ENCODE measurements around the gene RNF157.
A peak's percentile ranks its signal among the peaks of the same experiment; 100 is the strongest.
"Not testable (repeated sequence)": the region's sequence is repeated elsewhere in the genome, so short reads cannot be mapped to it uniquely, and the experiment has no call there.

RNF157 gene

DNA sequence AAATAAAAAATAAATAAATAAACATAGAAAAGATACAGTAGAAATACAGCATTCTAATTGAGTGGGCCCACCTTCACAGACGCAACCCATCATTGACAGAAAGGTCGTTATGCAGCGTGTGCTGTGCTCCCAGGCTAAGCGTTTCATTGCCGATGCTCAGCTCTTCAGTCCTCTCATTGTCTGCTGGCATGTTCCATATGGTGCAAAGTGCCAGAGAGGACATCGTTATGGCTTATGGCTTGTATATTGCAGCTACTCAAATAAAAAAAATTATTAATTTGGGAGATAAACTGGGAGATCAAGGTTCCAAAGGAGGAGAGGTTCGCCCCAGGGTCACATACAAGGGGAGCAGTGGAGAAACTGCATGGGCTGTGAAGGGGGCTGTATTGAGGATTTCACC lies 13.5 kb upstream of the RNF157 start:
- POLR2A ChIA-PET = no interaction called here
- no peak for DNase-seq (ENCODE audit: low read depth, low spot score)
- H3K4me3 ChIP-seq (ENCODE audit: low read depth, low read length) = no peak overlapping the region
- CTCF ChIA-PET = interaction anchor here (1.1 to 1.5 kb wide), 2 partner anchors 10 to 26 kb away, joined by 3 to 5 read pairs; no protein-coding TSS in a partner anchor
- TF ChIP-seq, protein P1, sequence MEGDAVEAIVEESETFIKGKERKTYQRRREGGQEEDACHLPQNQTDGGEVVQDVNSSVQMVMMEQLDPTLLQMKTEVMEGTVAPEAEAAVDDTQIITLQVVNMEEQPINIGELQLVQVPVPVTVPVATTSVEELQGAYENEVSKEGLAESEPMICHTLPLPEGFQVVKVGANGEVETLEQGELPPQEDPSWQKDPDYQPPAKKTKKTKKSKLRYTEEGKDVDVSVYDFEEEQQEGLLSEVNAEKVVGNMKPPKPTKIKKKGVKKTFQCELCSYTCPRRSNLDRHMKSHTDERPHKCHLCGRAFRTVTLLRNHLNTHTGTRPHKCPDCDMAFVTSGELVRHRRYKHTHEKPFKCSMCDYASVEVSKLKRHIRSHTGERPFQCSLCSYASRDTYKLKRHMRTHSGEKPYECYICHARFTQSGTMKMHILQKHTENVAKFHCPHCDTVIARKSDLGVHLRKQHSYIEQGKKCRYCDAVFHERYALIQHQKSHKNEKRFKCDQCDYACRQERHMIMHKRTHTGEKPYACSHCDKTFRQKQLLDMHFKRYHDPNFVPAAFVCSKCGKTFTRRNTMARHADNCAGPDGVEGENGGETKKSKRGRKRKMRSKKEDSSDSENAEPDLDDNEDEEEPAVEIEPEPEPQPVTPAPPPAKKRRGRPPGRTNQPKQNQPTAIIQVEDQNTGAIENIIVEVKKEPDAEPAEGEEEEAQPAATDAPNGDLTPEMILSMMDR (IDR thresholded peaks at IDR 0.05; ENCODE audit: insufficient read depth, low read length, missing control alignments) = no peak

GRCh38 chr17:76252967-76253766 lies 12.9 kb upstream of the RNF157 start:
- DNase-seq (ENCODE audit: low read depth, low spot score); H3K4me3 ChIP-seq (ENCODE audit: low read depth, low read length); POLR2A ChIA-PET: not testable (repeated sequence)
- CTCF ChIA-PET = interaction anchor here (1.5 kb wide), 1 partner anchor 27 kb away, joined by 5 read pairs; no protein-coding TSS in a partner anchor

GRCh38 chr17:76252040-76252954 lies 12.0 kb upstream of the RNF157 start:
- TF ChIP-seq, protein P1 (IDR thresholded peaks at IDR 0.05; ENCODE audit: insufficient read depth, low read length, missing control alignments) = no peak
- no peak overlapping the region for H3K4me3 ChIP-seq (ENCODE audit: low read depth, low read length)
- POLR2A ChIA-PET = interaction anchor here (1.1 kb wide), 1 partner anchor 13 kb away, joined by 3 read pairs; the partner anchor contains the start of gene UBALD2
- DNase-seq (ENCODE audit: low read depth, low spot score) = no peak
- CTCF ChIA-PET = interaction anchor here (0.9 to 1.2 kb wide), 5 partner anchors 9 to 239 kb away, joined by 3 to 5 read pairs (median 3); no protein-coding TSS in a partner anchor

DNA sequence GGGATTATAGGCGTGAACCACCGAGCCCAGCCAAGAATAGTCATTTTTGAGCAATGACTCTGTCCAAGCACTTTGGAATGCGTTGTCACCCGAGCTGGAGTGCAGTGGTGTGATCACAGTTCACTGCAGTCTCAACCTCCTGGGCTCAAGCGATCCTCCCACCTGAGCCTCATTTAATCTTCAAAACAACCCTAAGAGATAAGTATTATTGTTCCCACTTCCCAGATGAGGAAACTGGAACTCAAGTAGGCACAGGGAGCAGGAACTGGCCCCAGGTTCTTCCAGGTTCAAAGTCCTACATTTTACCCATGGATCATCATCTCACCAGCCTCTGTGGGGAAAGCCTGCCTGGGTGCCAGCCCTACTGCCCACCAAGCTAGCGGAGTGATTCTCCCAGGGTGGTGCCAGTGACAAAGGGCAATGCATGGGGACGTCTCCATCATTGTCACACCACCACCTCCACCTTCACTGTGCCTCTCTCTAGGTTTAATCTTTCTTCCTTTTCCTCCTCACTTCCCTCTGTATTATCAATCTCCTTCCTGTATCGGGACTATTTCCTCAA lies 11.3 kb upstream of the RNF157 start:
- no peak overlapping the region for H3K4me3 ChIP-seq (ENCODE audit: low read depth, low read length)
- no peak for DNase-seq (ENCODE audit: low read depth, low spot score)
- ChIA-PET CTCF (interaction anchor here (0.9 to 1.2 kb wide), 5 partner anchors 8 to 238 kb away, joined by 3 to 5 read pairs (median 3); no protein-coding TSS in a partner anchor), POLR2A (interaction anchor here (1.1 kb wide), 1 partner anchor 13 kb away, joined by 3 read pairs; the partner anchor contains the start of gene UBALD2)
- TF ChIP-seq, protein P1 (IDR thresholded peaks at IDR 0.05; ENCODE audit: insufficient read depth, low read length, missing control alignments) = no peak

DNA sequence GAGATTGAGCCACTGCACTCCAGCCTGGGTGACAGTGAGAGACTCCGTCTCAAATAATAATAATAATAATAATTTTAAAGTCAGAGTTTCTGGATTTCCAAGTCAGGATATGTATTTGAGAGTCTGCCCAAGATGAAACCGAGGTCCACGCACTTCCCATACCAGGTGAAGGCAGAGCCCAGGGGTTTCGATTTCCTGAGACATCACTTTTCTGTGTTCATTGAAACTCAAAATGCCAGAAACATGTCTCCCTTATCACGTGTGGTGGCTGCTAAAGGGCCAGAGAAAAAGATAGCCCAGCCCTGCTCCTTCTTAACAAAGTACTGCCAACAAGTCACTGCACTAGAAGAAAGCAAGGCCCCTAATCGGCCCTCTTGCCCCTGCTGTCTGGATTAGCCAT lies 9.8 kb upstream of the RNF157 start:
- POLR2A ChIA-PET = no interaction called here
- no peak overlapping the region for H3K4me3 ChIP-seq (ENCODE audit: low read depth, low read length)
- DNase-seq (ENCODE audit: low read depth, low spot score) = no peak
- CTCF ChIA-PET = interaction anchor here (1.0 to 4.4 kb wide), 4 partner anchors 8 to 68 kb away, joined by 3 to 19 read pairs (median 5); no protein-coding TSS in a partner anchor
- TF ChIP-seq, protein P1 (IDR thresholded peaks at IDR 0.05; ENCODE audit: insufficient read depth, low read length, missing control alignments) = no peak

- H3K4me3 ChIP-seq (ENCODE audit: low read depth, low read length) = no peak overlapping the region
- TF ChIP-seq, protein P1 (IDR thresholded peaks at IDR 0.05; ENCODE audit: insufficient read depth, low read length, missing control alignments) = peak; percentile 13
- ChIA-PET CTCF (interaction anchor here (0.7 to 4.4 kb wide), 7 partner anchors 10 to 126 kb away, joined by 3 to 22 read pairs (median 6); no protein-coding TSS in a partner anchor), POLR2A (interaction anchor here (0.6 kb wide), 1 partner anchor 305 kb away, joined by 3 read pairs; no protein-coding TSS in a partner anchor)
- no peak for DNase-seq (ENCODE audit: low read depth, low spot score)
Observed at GRCh38 chr17:76248013-76248782, 7.9 kb upstream of the RNF157 start.
